DND-41 (cell line): ENCODE results near the gene ZFHX3.

Experiments used
- CTCF ChIP-seq: IDR thresholded peaks from 2 replicates; pipeline ENCODE4 v1.5.1; 2012; ENCODE audit warnings: borderline replicate concordance, low read length, moderate library complexity, mild to moderate bottlenecking; ENCODE audit not compliant: poor library complexity, severe bottlenecking; ENCODE audit errors: extremely low read depth
- EZH2 ChIP-seq: IDR thresholded peaks from 3 replicates; pipeline ENCODE4 v1.6.1; 2012; ENCODE audit warnings: borderline replicate concordance, low read depth, mild to moderate bottlenecking, moderate library complexity, low read length, inconsistent platforms; ENCODE audit not compliant: severe bottlenecking

- TF ChIP-seq CTCF: no peak
- TF ChIP-seq EZH2: no peak
These were observed 55.8 kb downstream of the ZFHX3 start for GRCh38 chr16:72992142-72992601.
